Amniotic epithelial cell (primary cell): ENCODE results near the gene RANBP9.

Experiments used
- DNase-seq: peaks from one replicate; pipeline ENCODE4 v3.0.0-alpha.2; 2010; ENCODE audit warnings: low read depth

The RANBP9 gene

GRCh38 chr6:13648850-13649249, 62.8 kb downstream of the RANBP9 start:
- no peak for DNase-seq

GRCh38 chr6:13643125-13643524, 68.5 kb downstream of the RANBP9 start:
- no peak for DNase-seq

GRCh38 chr6:13641315-13641714, 70.3 kb downstream of the RANBP9 start:
- peak; percentile 23 for DNase-seq

- no peak for DNase-seq
Observed at GRCh38 chr6:13638626-13639025, 73.0 kb downstream of the RANBP9 start.

GRCh38 chr6:13638014-13638413, 73.6 kb downstream of the RANBP9 start:
- DNase-seq: no peak

GRCh38 chr6:13635948-13636658, 75.5 kb downstream of the RANBP9 start:
- no peak for DNase-seq

- no peak for DNase-seq
Observed at GRCh38 chr6:13633343-13633742, 78.3 kb downstream of the RANBP9 start.

- DNase-seq: no peak
Observed at GRCh38 chr6:13630499-13630898, 81.1 kb downstream of the RANBP9 start.

GRCh38 chr6:13629459-13630116, 82.0 kb downstream of the RANBP9 start:
- DNase-seq: no peak

- peak; percentile 47 for DNase-seq
Observed at GRCh38 chr6:13624871-13625288, 86.8 kb downstream of the RANBP9 start.

- DNase-seq: no peak
Observed at GRCh38 chr6:13617066-13617465, 94.6 kb downstream of the RANBP9 start.

GRCh38 chr6:13615792-13616120, 95.9 kb downstream of the RANBP9 start:
- peak; percentile 21 for DNase-seq

GRCh38 chr6:13614926-13615791, 96.5 kb downstream of the RANBP9 start, which contains the start of gene NOL7:
NOL7 (plus strand) TSS chr6:13615335; CDS start chr6:13615359, 24 bp downstream.
- DNase-seq: peak; percentile 97

GRCh38 chr6:13614126-13614925, 97.3 kb downstream of the RANBP9 start:
- DNase-seq: peak; percentile 24

- no peak for DNase-seq
Observed at GRCh38 chr6:13613029-13613594, 98.5 kb downstream of the RANBP9 start.

GRCh38 chr6:13611715-13612114, 99.9 kb downstream of the RANBP9 start:
- peak; percentile 10 for DNase-seq

GRCh38 chr6:13605634-13606033, 106.0 kb downstream of the RANBP9 start:
- no peak for DNase-seq

GRCh38 chr6:13604546-13605416, 106.9 kb downstream of the RANBP9 start:
- peak; percentile 3 for DNase-seq

GRCh38 chr6:13604135-13604534, 107.5 kb downstream of the RANBP9 start:
- DNase-seq: no peak

GRCh38 chr6:13600036-13600435, 111.6 kb downstream of the RANBP9 start:
- DNase-seq: peak; percentile 78

- no peak for DNase-seq
Observed at GRCh38 chr6:13597073-13597472, 114.6 kb downstream of the RANBP9 start.
